Measurements from ENCODE around the gene TAAR1.

- TF ChIP-seq POLR2A (IDR thresholded peaks at IDR 0.05; ENCODE audit: low read depth, low read length) (no peak), POLR2AphosphoS5 (IDR thresholded peaks at IDR 0.05; ENCODE audit: low read depth, low read length) (no peak)
Observed at GRCh38 chr6:132634796-132635195, 24.2 kb downstream of the TAAR1 start.

All from GM12892 (cell line).